IMR-90 (cell line): Measurements from ENCODE around the gene SLC25A2. TPM values are rescaled to one million over a fixed set of nuclear protein-coding genes. Genes with fewer than 3 reads are reported as not detected.

ENCODE experiments used
- polyA plus RNA-seq, 3 experiments: library from polyadenylated mRNA; depleted of rRNA; stranded (reverse); fragments of >200 nt; gene quantifications; 2 replicates each; pipeline ENCODE4 v1.2.3, GENCODE V29; 2012; ENCODE audit warnings: low replicate concordance in 1 of 3
- total RNA-seq: library from RNA; depleted of rRNA; stranded (reverse); fragments of >200 nt; gene quantifications from 2 replicates; pipeline ENCODE4 v1.2.3, GENCODE V29; 2012; rRNA removed

Gene SLC25A2
- total and polyA plus RNA-seq, 2 of the 4 experiments (the other 2 are of a cell fraction) = not detected

Other genes starting within 250 kb of the SLC25A2 start
Only the 30 nearest of the 38 such genes appear.
- gene PCDHB7, start 131.4 kb downstream of the SLC25A2 start, total RNA-seq = 0.18 and 0.28 TPM in 2 replicates
- gene PCDHB7, start 131.4 kb downstream of the SLC25A2 start, polyA plus RNA-seq (2012; rRNA removed) = 0.27 and 0.38 TPM in 2 replicates
- 0.18 and 0.28 TPM in 2 replicates for gene PCDHB8, start 126.3 kb downstream of the SLC25A2 start, total RNA-seq
- gene PCDHB8, start 126.3 kb downstream of the SLC25A2 start, polyA plus RNA-seq (2012; rRNA removed) = 0.03 and 0.07 TPM in 2 replicates
- 0.18 and 0.56 TPM in 2 replicates for gene PCDHB16, start 121.7 kb downstream of the SLC25A2 start, total RNA-seq
- 0.36 and 0.93 TPM in 2 replicates for gene PCDHB16, start 121.7 kb downstream of the SLC25A2 start, polyA plus RNA-seq (2012; rRNA removed)
- under 0.01 and 0.18 TPM in 2 replicates for gene PCDHB9, start 116.9 kb downstream of the SLC25A2 start, total RNA-seq
- gene PCDHB9, start 116.9 kb downstream of the SLC25A2 start, polyA plus RNA-seq (2012; rRNA removed) = 0.10 and 0.24 TPM in 2 replicates
- under 0.01 and 0.18 TPM in 2 replicates for gene PCDHB10, start 111.7 kb downstream of the SLC25A2 start, total RNA-seq
- 0.19 and 0.22 TPM in 2 replicates for gene PCDHB10, start 111.7 kb downstream of the SLC25A2 start, polyA plus RNA-seq (2012; rRNA removed)
- under 0.01 TPM in 2 replicates for gene PCDHB11, start 104.4 kb downstream of the SLC25A2 start, total RNA-seq
- 0.05 TPM in 1 of 2 replicates, not detected in the other for gene PCDHB11, start 104.4 kb downstream of the SLC25A2 start, polyA plus RNA-seq (2012; rRNA removed)
- under 0.01 and 0.18 TPM in 2 replicates for gene PCDHB12, start 95.3 kb downstream of the SLC25A2 start, total RNA-seq
- gene PCDHB12, start 95.3 kb downstream of the SLC25A2 start, polyA plus RNA-seq (2012; rRNA removed) = 0.09 and 0.13 TPM in 2 replicates
- 0.18 and 0.28 TPM in 2 replicates for gene PCDHB13, start 90.1 kb downstream of the SLC25A2 start, total RNA-seq
- gene PCDHB13, start 90.1 kb downstream of the SLC25A2 start, polyA plus RNA-seq (2012; rRNA removed) = 0.26 and 0.27 TPM in 2 replicates
- gene PCDHB14, start 80.7 kb downstream of the SLC25A2 start, total RNA-seq = 0.18 and 0.28 TPM in 2 replicates
- gene PCDHB14, start 80.7 kb downstream of the SLC25A2 start, polyA plus RNA-seq (2012; rRNA removed) = 0.36 and 0.39 TPM in 2 replicates
- gene PCDHB15, start 58.7 kb downstream of the SLC25A2 start, total RNA-seq = 0.18 and 0.28 TPM in 2 replicates
- 0.14 and 0.17 TPM in 2 replicates for gene PCDHB15, start 58.7 kb downstream of the SLC25A2 start, polyA plus RNA-seq (2012; rRNA removed)
- gene TAF7, start 16.7 kb upstream of the SLC25A2 start, total RNA-seq = 51.8 and 100 TPM in 2 replicates
- 38.4 and 45.7 TPM in 2 replicates for gene TAF7, start 16.7 kb upstream of the SLC25A2 start, polyA plus RNA-seq (2012; rRNA removed)
- 0.83 and 0.90 TPM in 2 replicates for gene PCDHGA1, start 26.5 kb upstream of the SLC25A2 start, total RNA-seq
- gene PCDHGA1, start 26.5 kb upstream of the SLC25A2 start, polyA plus RNA-seq (2012; rRNA removed) = 0.86 and 0.92 TPM in 2 replicates
- 3.3 and 3.4 TPM in 2 replicates for gene PCDHGA2, start 34.7 kb upstream of the SLC25A2 start, total RNA-seq
- gene PCDHGA2, start 34.7 kb upstream of the SLC25A2 start, polyA plus RNA-seq (2012; rRNA removed) = 3.6 and 4.0 TPM in 2 replicates
- 1.4 and 1.7 TPM in 2 replicates for gene PCDHGA3, start 39.8 kb upstream of the SLC25A2 start, total RNA-seq
- gene PCDHGA3, start 39.8 kb upstream of the SLC25A2 start, polyA plus RNA-seq (2012; rRNA removed) = 1.6 and 1.8 TPM in 2 replicates
- 3.3 and 3.6 TPM in 2 replicates for gene PCDHGB1, start 46.0 kb upstream of the SLC25A2 start, total RNA-seq
- 1.9 TPM in 2 replicates for gene PCDHGB1, start 46.0 kb upstream of the SLC25A2 start, polyA plus RNA-seq (2012; rRNA removed)
- gene PCDHGA4, start 51.0 kb upstream of the SLC25A2 start, total RNA-seq = 5.0 and 5.4 TPM in 2 replicates
- gene PCDHGA4, start 51.0 kb upstream of the SLC25A2 start, polyA plus RNA-seq (2012; rRNA removed) = 3.0 and 3.5 TPM in 2 replicates
- gene PCDHGB2, start 55.9 kb upstream of the SLC25A2 start, total RNA-seq = 2.8 and 3.0 TPM in 2 replicates
- gene PCDHGB2, start 55.9 kb upstream of the SLC25A2 start, polyA plus RNA-seq (2012; rRNA removed) = 2.4 and 2.6 TPM in 2 replicates
- gene PCDHGA5, start 60.1 kb upstream of the SLC25A2 start, total RNA-seq = 1.7 and 2.0 TPM in 2 replicates
- gene PCDHGA5, start 60.1 kb upstream of the SLC25A2 start, polyA plus RNA-seq (2012; rRNA removed) = 1.3 and 1.4 TPM in 2 replicates
- 5.9 and 6.7 TPM in 2 replicates for gene PCDHGB3, start 66.2 kb upstream of the SLC25A2 start, total RNA-seq
- 3.3 and 3.4 TPM in 2 replicates for gene PCDHGB3, start 66.2 kb upstream of the SLC25A2 start, polyA plus RNA-seq (2012; rRNA removed)
- gene PCDHGA6, start 69.8 kb upstream of the SLC25A2 start, total RNA-seq = 4.1 and 4.2 TPM in 2 replicates
- 4.7 TPM in 2 replicates for gene PCDHGA6, start 69.8 kb upstream of the SLC25A2 start, polyA plus RNA-seq (2012; rRNA removed)
- 3.3 and 3.4 TPM in 2 replicates for gene PCDHGA7, start 78.7 kb upstream of the SLC25A2 start, total RNA-seq
- 3.1 and 3.2 TPM in 2 replicates for gene PCDHGA7, start 78.7 kb upstream of the SLC25A2 start, polyA plus RNA-seq (2012; rRNA removed)
- gene PCDHGB4, start 83.6 kb upstream of the SLC25A2 start, total RNA-seq = 16.4 and 17.6 TPM in 2 replicates
- 10.0 TPM in 2 replicates for gene PCDHGB4, start 83.6 kb upstream of the SLC25A2 start, polyA plus RNA-seq (2012; rRNA removed)
- gene PCDHGA8, start 88.6 kb upstream of the SLC25A2 start, total RNA-seq = 2.0 and 2.2 TPM in 2 replicates
- gene PCDHGA8, start 88.6 kb upstream of the SLC25A2 start, polyA plus RNA-seq (2012; rRNA removed) = 0.87 and 0.89 TPM in 2 replicates
- 17.2 and 17.5 TPM in 2 replicates for gene PCDHGB5, start 93.9 kb upstream of the SLC25A2 start, total RNA-seq
- 20.0 and 21.1 TPM in 2 replicates for gene PCDHGB5, start 93.9 kb upstream of the SLC25A2 start, polyA plus RNA-seq (2012; rRNA removed)
- gene PCDHGA9, start 98.7 kb upstream of the SLC25A2 start, total RNA-seq = 3.9 and 4.5 TPM in 2 replicates
- gene PCDHGA9, start 98.7 kb upstream of the SLC25A2 start, polyA plus RNA-seq (2012; rRNA removed) = 1.5 and 1.8 TPM in 2 replicates
- 2.2 and 2.8 TPM in 2 replicates for gene PCDHGB6, start 104.0 kb upstream of the SLC25A2 start, total RNA-seq
- gene PCDHGB6, start 104.0 kb upstream of the SLC25A2 start, polyA plus RNA-seq (2012; rRNA removed) = 1.4 and 1.5 TPM in 2 replicates
- 6.6 and 6.9 TPM in 2 replicates for gene PCDHGA10, start 108.9 kb upstream of the SLC25A2 start, total RNA-seq
- 3.4 TPM in 2 replicates for gene PCDHGA10, start 108.9 kb upstream of the SLC25A2 start, polyA plus RNA-seq (2012; rRNA removed)
- 5.8 and 6.3 TPM in 2 replicates for gene PCDHGB7, start 113.6 kb upstream of the SLC25A2 start, total RNA-seq
- gene PCDHGB7, start 113.6 kb upstream of the SLC25A2 start, polyA plus RNA-seq (2012; rRNA removed) = 7.4 and 8.1 TPM in 2 replicates
- gene PCDHGA11, start 117.0 kb upstream of the SLC25A2 start, total RNA-seq = 5.4 and 5.8 TPM in 2 replicates
- gene PCDHGA11, start 117.0 kb upstream of the SLC25A2 start, polyA plus RNA-seq (2012; rRNA removed) = 6.9 and 7.5 TPM in 2 replicates
- 8.8 and 9.7 TPM in 2 replicates for gene PCDHGA12, start 126.5 kb upstream of the SLC25A2 start, total RNA-seq
- gene PCDHGA12, start 126.5 kb upstream of the SLC25A2 start, polyA plus RNA-seq (2012; rRNA removed) = 7.9 and 9.2 TPM in 2 replicates